H1 (cell line): Measurements from ENCODE around the gene SLC6A6. TPM values are rescaled to one million over a fixed set of nuclear protein-coding genes. Genes with fewer than 3 reads are reported as not detected.

Experiments used
- CTCF ChIA-PET: fragments of 300-600 bp; sonication (Branson Sonifier 250); formaldehyde crosslinking; loops from one replicate; lab custom pipeline; 2021; ENCODE audit not compliant: partially characterized antibody; lab: Charles Lee
- POLR2A ChIA-PET: fragments of 300-600 bp; sonication (Branson Sonifier 250); formaldehyde crosslinking; loops from one replicate; lab custom pipeline; 2021; ENCODE audit warnings: inconsistent platforms; ENCODE audit not compliant: partially characterized antibody; lab: Charles Lee
- DNase-seq, 2 experiments: peaks; one replicate each; pipeline versions ENCODE4 v3.0.0 to v3.0.0-alpha.2; 2010 to 2022; ENCODE audit warnings: low spot score in 2 of 2, low read depth in 1 of 2, mixed read lengths in 1 of 2
- FAIRE-seq: peaks from 2 replicates; lab custom pipeline; 2011; peaks lifted over from hg19 to GRCh38; lab: Jason Lieb, UNC
- H2AFZ ChIP-seq: 2 replicates; pipeline ENCODE4 v1.8.1; 2012; ENCODE audit warnings: low read length, inconsistent platforms
- H2AK5ac ChIP-seq: 2 replicates; pipeline ENCODE4 v1.6.1; 2013; ENCODE audit warnings: low read depth, low read length
- H2BK120ac ChIP-seq: replicated peaks from 2 replicates; pipeline ENCODE3; 2013; ENCODE audit warnings: low read depth, low read length, inconsistent platforms
- H2BK12ac ChIP-seq: 2 replicates; pipeline ENCODE4 v1.6.1; 2013; ENCODE audit warnings: low read depth, low read length
- H2BK15ac ChIP-seq: 2 replicates; pipeline ENCODE4 v1.6.1; 2013; ENCODE audit warnings: low read length
- H2BK20ac ChIP-seq: 2 replicates; pipeline ENCODE4 v1.6.1; 2013; ENCODE audit warnings: low read length
- H2BK5ac ChIP-seq: 2 replicates; pipeline ENCODE4 v1.6.1; 2013; ENCODE audit warnings: low read depth, low read length
- H3K14ac ChIP-seq: 2 replicates; pipeline ENCODE4 v1.6.1; 2013; ENCODE audit warnings: inconsistent platforms; ENCODE audit not compliant: insufficient read length
- H3K18ac ChIP-seq: 2 replicates; pipeline ENCODE4 v1.6.1; 2013; ENCODE audit warnings: low read length; ENCODE audit errors: extremely low read depth
- H3K23ac ChIP-seq: 2 replicates; pipeline ENCODE4 v1.6.1; 2013; ENCODE audit warnings: inconsistent platforms; ENCODE audit not compliant: insufficient read length
- H3K23me2 ChIP-seq: 2 replicates; pipeline ENCODE4 v1.6.1; 2013; ENCODE audit warnings: low read depth, low read length
- H3K27ac ChIP-seq: 2 replicates; pipeline ENCODE4 v1.6.1; 2011; ENCODE audit warnings: low read depth, low read length, inconsistent platforms
- H3K27me3 ChIP-seq, 4 experiments: replicated peaks in 1 of 4; 1 replicate in 1 of 4; 2 replicates in 3 of 4; pipeline versions ENCODE4 v1.6.1 to v1.8.1; 2011 to 2013; ENCODE audit warnings: low read length in 3 of 4, mild to moderate bottlenecking in 3 of 4, inconsistent platforms in 2 of 4, mixed read lengths in 2 of 4, moderate library complexity in 1 of 4; ENCODE audit not compliant: control insufficient read depth in 3 of 4, insufficient read depth in 3 of 4; ENCODE audit errors: extremely low read depth in 1 of 4
- H3K36me3 ChIP-seq, 4 experiments: 2 replicates each; pipeline versions ENCODE4 v1.6.1 to v1.8.1; 2011 to 2013; ENCODE audit warnings: mild to moderate bottlenecking in 4 of 4, low read length in 3 of 4, moderate library complexity in 2 of 4, control low read depth in 1 of 4, inconsistent platforms in 1 of 4; ENCODE audit not compliant: insufficient read depth in 4 of 4, control insufficient read depth in 2 of 4
- H3K4ac ChIP-seq: replicated peaks from 2 replicates; pipeline ENCODE3; 2013; ENCODE audit warnings: low read length, low read depth, mixed read lengths, inconsistent platforms; ENCODE audit not compliant: insufficient read length
- H3K4me1 ChIP-seq, 4 experiments: replicated peaks in 1 of 4; 1 replicate in 1 of 4; 2 replicates in 3 of 4; pipeline versions ENCODE4 v1.6.1 to v1.8.1; 2011 to 2013; ENCODE audit warnings: low read length in 3 of 4, inconsistent platforms in 2 of 4, mixed read lengths in 1 of 4; ENCODE audit not compliant: insufficient read depth in 4 of 4, control insufficient read depth in 3 of 4
- H3K4me2 ChIP-seq, 2 experiments: 2 replicates each; pipeline versions ENCODE4 v1.6.1 to v1.8.1; 2011 to 2013; ENCODE audit warnings: low read depth in 2 of 2, low read length in 2 of 2, control low read depth in 1 of 2, inconsistent platforms in 1 of 2, mild to moderate bottlenecking in 1 of 2; ENCODE audit not compliant: insufficient read depth in 1 of 2
- H3K4me3 ChIP-seq, 4 experiments: fragments of 200-600, 300-600 bp in 1 of 4; sonication (generic), shearing (Covaris generic), sonication (Bioruptor Twin) in 1 of 4; 2 replicates each; pipeline versions ENCODE4 v1.5.1 to v1.8.1; 2011 to 2016; ENCODE audit warnings: low read length in 4 of 4, low read depth in 3 of 4, control low read depth in 2 of 4, inconsistent platforms in 2 of 4, mild to moderate bottlenecking in 2 of 4, mixed read lengths in 1 of 4, moderate library complexity in 1 of 4; ENCODE audit not compliant: insufficient read depth in 2 of 4; ENCODE audit errors: extremely low read depth in 1 of 4
- H3K56ac ChIP-seq: replicated peaks from 2 replicates; pipeline ENCODE3; 2013; ENCODE audit warnings: low read depth, mild to moderate bottlenecking, mixed read lengths, low read length, inconsistent platforms; ENCODE audit not compliant: insufficient read length
- H3K79me1 ChIP-seq: 2 replicates; pipeline ENCODE4 v1.6.1; 2013; ENCODE audit warnings: low read depth, low read length, control low read depth
- H3K79me2 ChIP-seq, 2 experiments: 2 replicates each; pipeline versions ENCODE4 v1.6.1 to v1.8.1; 2012 to 2013; ENCODE audit warnings: low read length in 2 of 2, mild to moderate bottlenecking in 2 of 2, inconsistent platforms in 1 of 2; ENCODE audit not compliant: insufficient read depth in 2 of 2, control insufficient read depth in 1 of 2
- H3K9ac ChIP-seq, 4 experiments: replicated peaks in 1 of 4; 1 replicate in 1 of 4; 2 replicates in 3 of 4; pipeline versions ENCODE4 v1.6.1 to v1.8.1; 2011 to 2013; ENCODE audit warnings: low read depth in 3 of 4, low read length in 3 of 4, control low read depth in 2 of 4, mild to moderate bottlenecking in 2 of 4, moderate library complexity in 2 of 4, inconsistent platforms in 1 of 4; ENCODE audit errors: extremely low read depth in 1 of 4
- H3K9me3 ChIP-seq, 2 experiments: 2 replicates each; pipeline versions ENCODE4 v1.6.1 to v1.8.1; 2012 to 2013; ENCODE audit warnings: mild to moderate bottlenecking in 2 of 2, moderate library complexity in 2 of 2, control low read depth in 1 of 2, inconsistent platforms in 1 of 2, low read depth in 1 of 2, low read length in 1 of 2, mixed read lengths in 1 of 2; ENCODE audit not compliant: insufficient read depth in 2 of 2
- H4K20me1 ChIP-seq, 2 experiments: replicated peaks in 1 of 2; 2 replicates each; pipeline versions ENCODE3 to v1.8.1; 2011 to 2013; ENCODE audit warnings: inconsistent platforms in 2 of 2, low read length in 2 of 2, mild to moderate bottlenecking in 1 of 2; ENCODE audit not compliant: insufficient read depth in 2 of 2, control insufficient read depth in 1 of 2
- H4K5ac ChIP-seq: 2 replicates; pipeline ENCODE4 v1.6.1; 2013; ENCODE audit warnings: low read length, low read depth, mixed read lengths, inconsistent platforms; ENCODE audit not compliant: insufficient read length
- H4K8ac ChIP-seq: 2 replicates; pipeline ENCODE4 v1.8.0; 2013; ENCODE audit warnings: mild to moderate bottlenecking, moderate library complexity, low read length, inconsistent platforms; ENCODE audit not compliant: insufficient read depth; ENCODE audit errors: extremely low read depth
- H4K91ac ChIP-seq: replicated peaks from 2 replicates; pipeline ENCODE3; 2013; ENCODE audit warnings: low read length, mixed read lengths, inconsistent platforms; ENCODE audit not compliant: insufficient read length
- PHF8 ChIP-seq: fragments of 200-600 bp; sonication (generic); conservative IDR thresholded peaks from 2 replicates; pipeline ENCODE4 v1.7.1; 2012; ENCODE audit warnings: low read depth, mild to moderate bottlenecking, inconsistent platforms, low read length, moderate library complexity
- ZNF274 ChIP-seq: IDR thresholded peaks from 2 replicates; pipeline ENCODE4 v1.7.0; 2012; ENCODE audit warnings: low read length, borderline replicate concordance; ENCODE audit errors: extremely low read depth
- whole genome bisulfite sequencing, 2 experiments: shearing (Covaris generic) in 1 of 2; methylation state at CpG; one replicate each; pipeline versions ENCODE4 v1.1.6 to v1.1.7; 2013 to 2015; ENCODE audit warnings: low lambda C conversion rate in 2 of 2, mixed read lengths in 2 of 2, inconsistent platforms in 1 of 2, low coverage in 1 of 2, missing lambda C conversion rate in 1 of 2; ENCODE audit not compliant: insufficient replicate concordance in 2 of 2, insufficient coverage in 1 of 2, insufficient read length in 1 of 2; ENCODE audit errors: extremely low coverage in 1 of 2, missing lambda C conversion rate in 1 of 2; 5-methylcytosine and 5-hydroxymethylcytosine counted together
- polyA plus RNA-seq, 7 experiments: library from polyadenylated mRNA; depleted of rRNA in 3 of 7; stranded (reverse) in 5 of 7; unstranded in 2 of 7; fragments of >200 nt in 5 of 7; fragments of 200-250 nt in 2 of 7; gene quantifications; 1 replicate in 5 of 7; 2 replicates in 1 of 7; 4 replicates in 1 of 7; pipeline versions ENCODE4 v1.2.1 to v1.2.3, GENCODE V29; 2011 to 2013; ENCODE audit warnings: missing spikeins in 2 of 7, mixed read lengths in 2 of 7
- total RNA-seq: library from RNA; stranded (reverse); fragmentation: NEBNext Ultra II Directional; extraction: Animal tissue kit (Norgen Biotek cat#: 25700); gene quantifications from 2 replicates; pipeline ENCODE4 v1.2.1, GENCODE V29; 2021

Gene SLC6A6
- total and polyA plus RNA-seq, 2 of the 8 experiments (the other 6 are each of a cell fraction or from before 2014, with no cell fraction given), result 66.2 to 144 TPM

- no peak overlapping the region for H4K91ac ChIP-seq
- H2BK5ac ChIP-seq, result peak overlapping the region; percentile 53; the same call in 1 of the 2 replicates
- no peak overlapping the region for H3K9ac ChIP-seq
- H3K23ac ChIP-seq, result no peak overlapping the region
- no peak overlapping the region for H2BK20ac ChIP-seq
- H4K5ac ChIP-seq, result no peak overlapping the region
- 90% methylated on average over 6 of the region's 6 CpGs; no CpG with 5 or more reads in 1 of the 2 experiments for WGBS, 2 experiments
- H2BK120ac ChIP-seq, result no peak overlapping the region
- CTCF ChIA-PET, result interaction anchor here (0.7 to 3.0 kb wide), 12 partner anchors 9 to 259 kb away, joined by 3 to 12 read pairs (median 3); no protein-coding TSS in a partner anchor
- peaks cover under 1 to 46% of the 10 kb centered on the region in 2 experiments; a peak in 3 of 4 replicates for H3K79me2 ChIP-seq
- H4K8ac ChIP-seq, result no peak overlapping the region
- peaks cover 15 to 31% of the 10 kb centered on the region in 2 experiments for H4K20me1 ChIP-seq
- no peak overlapping the region for H2AK5ac ChIP-seq
- TF ChIP-seq ZNF274, result no peak
- no peak for TF ChIP-seq PHF8
- peaks cover 5 to 16% (median 9%) of the 10 kb centered on the region in 4 experiments for H3K4me1 ChIP-seq
- no peak overlapping the region for H3K4ac ChIP-seq
- no peak overlapping the region for H3K4me3 ChIP-seq
- POLR2A ChIA-PET, result interaction anchor here (1.0 to 2.3 kb wide), 5 partner anchors 10 to 68 kb away, joined by 3 to 4 read pairs (median 3); no protein-coding TSS in a partner anchor
- no peak overlapping the region for H3K18ac ChIP-seq
- no peak for DNase-seq
- peaks cover 6 to 26% (median 14%) of the 10 kb centered on the region in 4 experiments; a peak in 7 of 8 replicates for H3K36me3 ChIP-seq
- no peak overlapping the region for H3K56ac ChIP-seq
- H3K27me3 ChIP-seq, result no peaks in the 10 kb centered on the region; a peak in 1 of 7 replicates
- no peak overlapping the region for H3K14ac ChIP-seq
- H2BK15ac ChIP-seq, result no peak overlapping the region
- no peak overlapping the region for H2BK12ac ChIP-seq
- no peak overlapping the region for H2AFZ ChIP-seq
- FAIRE-seq, result no peak
- H3K23me2 ChIP-seq, result peaks cover 2% of the 10 kb centered on the region; the same call in 1 of the 2 replicates
- peaks cover 37% of the 10 kb centered on the region for H3K79me1 ChIP-seq
- no peak overlapping the region for H3K27ac ChIP-seq
- no peaks in the 10 kb centered on the region for H3K9me3 ChIP-seq
- H3K4me2 ChIP-seq, result no peak overlapping the region
Measured at GRCh38 chr3:14441920-14442300, 39.5 kb downstream of the SLC6A6 start.
